ENCODE results near the gene CAPN12. TPM values are rescaled to one million over a fixed set of nuclear protein-coding genes. Genes with fewer than 3 reads are reported as not detected.
A peak's percentile ranks its signal among the peaks of the same experiment; 100 is the strongest.
"Not testable (repeated sequence)": the region's sequence is repeated elsewhere in the genome, so short reads cannot be mapped to it uniquely, and the experiment has no call there.

CAPN12 gene
- total RNA-seq, result 6.6 and 6.8 TPM in 2 replicates

GRCh38 chr19:38744298-38744681, at the start of gene CAPN12:
TSS of gene CAPN12 (minus strand) at chr19:38744474. CDS start at chr19:38744165, 309 bp downstream.
- Histone ChIP-seq H3K36me3 (ENCODE audit: control insufficient read depth, insufficient read depth, low read length) (no peaks in the 10 kb centered on the region), H3K27me3 (ENCODE audit: control insufficient read depth, insufficient read depth, low read length) (no peaks in the 10 kb centered on the region), H3K4me3 (ENCODE audit: low read depth, low read length) (no peak within 1 kb of the TSS)
- TF ChIP-seq CTCF (IDR thresholded peaks at IDR 0.05; ENCODE audit: insufficient read depth, low read length, severe bottlenecking), result no peak
- no peak for FAIRE-seq
- no peak for DNase-seq (ENCODE audit: low read depth)

GRCh38 chr19:38793671-38794070, 49.4 kb upstream of the CAPN12 start:
- no peaks in the 10 kb centered on the region for H3K36me3 ChIP-seq (ENCODE audit: control insufficient read depth, insufficient read depth, low read length)

GRCh38 chr19:38793177-38793576, 48.9 kb upstream of the CAPN12 start:
- Histone ChIP-seq H3K4me3 (ENCODE audit: low read depth, low read length) (no peak overlapping the region), H3K27me3 (ENCODE audit: control insufficient read depth, insufficient read depth, low read length) (no peaks in the 10 kb centered on the region), H3K36me3 (ENCODE audit: control insufficient read depth, insufficient read depth, low read length) (no peaks in the 10 kb centered on the region)
- FAIRE-seq (peak; percentile 86), DNase-seq (ENCODE audit: low read depth) (peak; percentile 97)
- no peak for TF ChIP-seq CTCF (IDR thresholded peaks at IDR 0.05; ENCODE audit: insufficient read depth, low read length, severe bottlenecking)

More at GRCh38 chr19:38793671-38794070, 49.4 kb upstream of the CAPN12 start:
- no peak for FAIRE-seq
- Histone ChIP-seq H3K27me3 (ENCODE audit: control insufficient read depth, insufficient read depth, low read length) (no peaks in the 10 kb centered on the region), H3K4me3 (ENCODE audit: low read depth, low read length) (no peak overlapping the region)
- no peak for TF ChIP-seq CTCF (IDR thresholded peaks at IDR 0.05; ENCODE audit: insufficient read depth, low read length, severe bottlenecking)
- no peak for DNase-seq (ENCODE audit: low read depth)

- H3K4me3 ChIP-seq (ENCODE audit: low read depth, low read length), result peak overlapping the region; percentile 18
- DNase-seq (ENCODE audit: low read depth) (no peak), FAIRE-seq (no peak)
- no peaks in the 10 kb centered on the region for H3K27me3 ChIP-seq (ENCODE audit: control insufficient read depth, insufficient read depth, low read length)
- TF ChIP-seq CTCF (IDR thresholded peaks at IDR 0.05; ENCODE audit: insufficient read depth, low read length, severe bottlenecking), result peak; percentile 51
- H3K36me3 ChIP-seq (ENCODE audit: control insufficient read depth, insufficient read depth, low read length), result no peaks in the 10 kb centered on the region
Measured at GRCh38 chr19:38792250-38793111, 48.2 kb upstream of the CAPN12 start.

- FAIRE-seq, result peak; percentile 100
- H3K4me3 ChIP-seq (ENCODE audit: low read depth, low read length); DNase-seq (ENCODE audit: low read depth): not testable (repeated sequence)
Measured at GRCh38 chr19:38791451-38792064, 47.3 kb upstream of the CAPN12 start.

GRCh38 chr19:38790507-38791403, 46.5 kb upstream of the CAPN12 start:
- peak; percentile 91 for FAIRE-seq
- peak overlapping the region; percentile 42 for H3K4me3 ChIP-seq (ENCODE audit: low read depth, low read length)
- not testable (repeated sequence) for H3K27me3 ChIP-seq (ENCODE audit: control insufficient read depth, insufficient read depth, low read length); DNase-seq (ENCODE audit: low read depth); H3K36me3 ChIP-seq (ENCODE audit: control insufficient read depth, insufficient read depth, low read length)

More at GRCh38 chr19:38791451-38792064, 47.3 kb upstream of the CAPN12 start:
- H3K27me3 ChIP-seq (ENCODE audit: control insufficient read depth, insufficient read depth, low read length); H3K36me3 ChIP-seq (ENCODE audit: control insufficient read depth, insufficient read depth, low read length): not testable (repeated sequence)

Data from bronchial epithelial cell (primary cell).